Nephron (organoid): ENCODE measurements around the gene SMAD6.

Experiments used
- H3K27ac Mint-ChIP-seq, 3 experiments: 2 replicates each; pipeline ENCODE4 v1.8.0; 2020; ENCODE audit warnings: mixed read lengths in 3 of 3, mild to moderate bottlenecking in 2 of 3, moderate library complexity in 1 of 3
- H3K27me3 Mint-ChIP-seq: 2 replicates; pipeline ENCODE4 v1.8.0; 2021; ENCODE audit warnings: low read depth, mild to moderate bottlenecking, moderate library complexity, mixed read lengths
- H3K36me3 Mint-ChIP-seq: 2 replicates; pipeline ENCODE4 v1.8.0; 2020; ENCODE audit warnings: low read depth, mixed read lengths
- H3K4me1 Mint-ChIP-seq: 2 replicates; pipeline ENCODE4 v1.8.0; 2020; ENCODE audit warnings: mixed read lengths
- H3K4me3 Mint-ChIP-seq, 3 experiments: 2 replicates each; pipeline ENCODE4 v1.8.0; 2020; ENCODE audit warnings: mild to moderate bottlenecking in 3 of 3, mixed read lengths in 3 of 3, moderate library complexity in 2 of 3
- H3K9me3 Mint-ChIP-seq: 2 replicates; pipeline ENCODE4 v1.8.0; 2020; ENCODE audit warnings: mixed read lengths
- TF ChIP-seq, protein P1 (sequence below), 3 experiments: fragments of 200-600 bp; sonication (generic); IDR thresholded peaks; one replicate each; pipeline ENCODE4 v1.5.0; 2021; ENCODE audit warnings: antibody characterized with exemption in 3 of 3; ENCODE audit not compliant: unreplicated experiment in 3 of 3

Gene SMAD6

DNA sequence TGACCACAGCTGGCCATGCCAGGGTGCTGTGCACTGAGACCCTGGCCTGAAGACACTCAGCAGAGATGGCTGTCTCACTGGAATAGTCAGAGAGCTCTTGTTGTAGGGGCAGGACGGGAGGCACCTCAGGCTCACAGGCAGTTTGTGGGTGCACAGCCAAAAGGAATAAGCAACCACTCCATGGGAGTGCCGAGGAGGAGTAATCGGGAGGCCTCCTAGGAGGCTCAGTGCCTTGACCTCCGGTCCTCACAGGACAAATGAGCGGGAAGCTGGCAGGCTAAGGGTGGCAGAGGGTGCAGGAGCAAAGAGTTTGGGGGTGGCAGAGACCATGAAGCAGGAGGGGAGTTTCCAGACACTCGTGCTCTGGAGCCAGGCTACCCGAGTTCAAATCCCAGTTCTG lies 81.7 kb downstream of the SMAD6 start:
- H3K27ac Mint-ChIP-seq, result peak overlapping the region; percentile 76 to 98 (median 96)
- H3K9me3 Mint-ChIP-seq, result no peaks in the 10 kb centered on the region
- H3K27me3 Mint-ChIP-seq, result no peaks in the 10 kb centered on the region
- no peak overlapping the region for H3K4me3 Mint-ChIP-seq
- TF ChIP-seq, protein P1, sequence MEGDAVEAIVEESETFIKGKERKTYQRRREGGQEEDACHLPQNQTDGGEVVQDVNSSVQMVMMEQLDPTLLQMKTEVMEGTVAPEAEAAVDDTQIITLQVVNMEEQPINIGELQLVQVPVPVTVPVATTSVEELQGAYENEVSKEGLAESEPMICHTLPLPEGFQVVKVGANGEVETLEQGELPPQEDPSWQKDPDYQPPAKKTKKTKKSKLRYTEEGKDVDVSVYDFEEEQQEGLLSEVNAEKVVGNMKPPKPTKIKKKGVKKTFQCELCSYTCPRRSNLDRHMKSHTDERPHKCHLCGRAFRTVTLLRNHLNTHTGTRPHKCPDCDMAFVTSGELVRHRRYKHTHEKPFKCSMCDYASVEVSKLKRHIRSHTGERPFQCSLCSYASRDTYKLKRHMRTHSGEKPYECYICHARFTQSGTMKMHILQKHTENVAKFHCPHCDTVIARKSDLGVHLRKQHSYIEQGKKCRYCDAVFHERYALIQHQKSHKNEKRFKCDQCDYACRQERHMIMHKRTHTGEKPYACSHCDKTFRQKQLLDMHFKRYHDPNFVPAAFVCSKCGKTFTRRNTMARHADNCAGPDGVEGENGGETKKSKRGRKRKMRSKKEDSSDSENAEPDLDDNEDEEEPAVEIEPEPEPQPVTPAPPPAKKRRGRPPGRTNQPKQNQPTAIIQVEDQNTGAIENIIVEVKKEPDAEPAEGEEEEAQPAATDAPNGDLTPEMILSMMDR (IDR thresholded peaks at IDR 0.05; ENCODE audit: unreplicated experiment in 3 of 3), result no peak
- H3K36me3 Mint-ChIP-seq, result peaks cover 19% of the 10 kb centered on the region
- H3K4me1 Mint-ChIP-seq, result peaks cover 53% of the 10 kb centered on the region

DNA sequence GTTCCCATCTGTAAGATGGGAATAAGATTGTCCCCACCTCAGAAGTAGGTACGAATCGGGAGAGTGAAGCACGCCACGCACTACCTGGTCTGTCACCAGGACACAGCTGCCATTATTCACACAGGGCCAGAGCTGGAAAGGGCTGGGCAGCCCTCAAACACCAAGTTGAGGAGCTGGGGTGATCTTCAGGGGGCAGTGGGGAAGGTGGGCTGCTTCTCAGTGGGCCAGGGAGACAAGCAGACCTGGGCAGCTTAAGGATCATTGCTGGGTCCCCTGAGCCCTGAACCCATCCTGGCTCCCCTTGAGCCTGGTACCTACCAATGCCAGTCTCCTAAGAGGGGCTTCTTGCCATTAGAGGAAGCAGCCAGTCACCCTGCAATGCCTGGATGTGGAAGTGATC lies 82.1 kb downstream of the SMAD6 start:
- H3K4me1 Mint-ChIP-seq, result peaks cover 57% of the 10 kb centered on the region
- peaks cover 19% of the 10 kb centered on the region for H3K36me3 Mint-ChIP-seq
- H3K9me3 Mint-ChIP-seq, result no peaks in the 10 kb centered on the region
- no peaks in the 10 kb centered on the region for H3K27me3 Mint-ChIP-seq
- H3K4me3 Mint-ChIP-seq, result no peak overlapping the region
- TF ChIP-seq, protein P1 (IDR thresholded peaks at IDR 0.05; ENCODE audit: unreplicated experiment in 3 of 3), result no peak
- H3K27ac Mint-ChIP-seq, result peak overlapping the region in 2 of 3 experiments; percentile 96 to 98

DNA sequence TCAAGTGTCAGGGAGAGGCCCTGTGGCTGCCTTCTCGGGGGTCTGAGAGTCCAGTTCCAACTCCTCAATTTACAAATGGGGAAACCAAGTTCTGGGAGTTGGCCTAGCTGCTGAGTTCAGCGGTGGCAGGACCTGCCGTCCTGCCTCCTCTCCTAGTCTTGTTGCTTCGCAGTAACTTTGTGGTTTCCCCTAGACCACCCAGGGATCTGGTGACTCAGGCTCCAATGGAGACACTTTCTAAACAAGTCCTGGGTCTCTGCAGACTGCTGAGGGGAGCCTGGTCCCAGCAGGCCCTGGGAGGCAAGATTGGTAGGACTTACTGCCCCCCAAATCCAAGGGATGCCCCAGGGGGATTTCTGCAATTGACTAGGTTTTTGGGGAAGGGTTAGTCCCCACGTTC lies 83.6 kb downstream of the SMAD6 start:
- Mint-ChIP-seq H3K9me3 (no peaks in the 10 kb centered on the region), H3K36me3 (peaks cover 19% of the 10 kb centered on the region), H3K27me3 (no peaks in the 10 kb centered on the region), H3K4me1 (peaks cover 44% of the 10 kb centered on the region), H3K27ac (peak overlapping the region; percentile 15 to 54 (median 54)), H3K4me3 (no peak overlapping the region)
- TF ChIP-seq, protein P1 (IDR thresholded peaks at IDR 0.05; ENCODE audit: unreplicated experiment in 3 of 3), result no peak

DNA sequence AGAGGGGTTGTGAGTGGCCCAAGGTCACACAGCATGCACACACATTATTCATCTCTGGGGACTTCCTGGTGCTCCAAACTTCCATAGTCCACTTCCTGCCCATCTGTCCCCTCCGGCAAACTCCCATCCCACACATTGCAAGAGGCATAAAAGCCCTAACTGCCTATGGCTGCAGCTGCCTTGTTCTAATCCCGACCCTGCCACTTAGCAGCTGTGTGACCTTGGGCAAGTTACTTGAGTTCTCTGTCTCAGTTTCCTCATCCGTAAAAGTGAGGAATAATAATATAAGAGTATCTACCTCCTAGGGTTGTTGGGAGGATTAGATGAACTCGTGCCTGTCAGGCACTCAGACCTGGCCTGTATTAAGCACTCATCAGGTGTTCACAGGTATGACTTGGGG lies 84.2 kb downstream of the SMAD6 start:
- Mint-ChIP-seq H3K4me1 (peaks cover 41% of the 10 kb centered on the region), H3K9me3 (no peaks in the 10 kb centered on the region), H3K4me3 (no peak overlapping the region), H3K27ac (peak overlapping the region; percentile 7 to 54 (median 15)), H3K36me3 (peaks cover 19% of the 10 kb centered on the region), H3K27me3 (no peaks in the 10 kb centered on the region)
- TF ChIP-seq, protein P1 (IDR thresholded peaks at IDR 0.05; ENCODE audit: unreplicated experiment in 3 of 3), result no peak

DNA sequence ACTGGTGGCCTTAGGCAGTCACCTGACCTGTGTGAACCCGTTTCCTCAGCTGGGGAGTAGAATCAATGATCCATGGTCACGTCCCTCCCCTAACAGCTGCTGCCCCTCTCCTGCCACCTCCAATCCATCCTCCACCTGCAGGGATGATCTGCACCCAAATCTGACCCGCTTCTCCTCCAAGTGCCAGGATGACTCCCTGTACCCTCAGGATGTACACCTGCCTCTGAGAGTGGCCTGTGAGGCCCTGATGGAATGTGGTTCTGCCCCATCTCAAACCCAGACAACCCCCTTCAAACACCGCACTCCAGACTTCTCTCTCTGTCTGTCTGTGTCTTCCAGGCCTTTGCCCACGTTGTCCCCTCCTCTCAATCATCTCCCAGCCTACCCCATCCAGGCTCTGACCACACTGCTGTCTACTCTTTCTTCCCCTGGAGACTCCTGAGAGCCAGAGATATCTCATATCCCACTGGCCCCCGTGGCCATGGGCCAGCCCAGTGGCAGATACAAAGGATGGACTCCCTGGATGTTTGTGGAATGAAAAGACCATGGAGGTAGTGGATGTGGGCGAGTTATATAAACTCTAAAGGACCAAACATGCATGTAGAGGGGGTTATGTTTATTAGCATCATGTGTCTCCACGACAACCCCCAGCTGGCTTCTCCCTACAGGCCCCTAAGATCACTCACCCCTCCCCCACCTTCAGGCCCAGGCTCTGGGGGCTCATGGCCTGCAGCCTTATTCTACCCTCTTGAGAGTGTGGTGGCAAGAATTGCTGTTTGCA lies 84.9 kb downstream of the SMAD6 start:
- no peak overlapping the region for H3K4me3 Mint-ChIP-seq
- peak overlapping the region; percentile 4 to 54 (median 23) for H3K27ac Mint-ChIP-seq
- H3K4me1 Mint-ChIP-seq, result peaks cover 40% of the 10 kb centered on the region
- no peaks in the 10 kb centered on the region for H3K9me3 Mint-ChIP-seq
- H3K36me3 Mint-ChIP-seq, result peaks cover 19% of the 10 kb centered on the region
- H3K27me3 Mint-ChIP-seq, result no peaks in the 10 kb centered on the region
- TF ChIP-seq, protein P1 (IDR thresholded peaks at IDR 0.05; ENCODE audit: unreplicated experiment in 3 of 3), result no peak

DNA sequence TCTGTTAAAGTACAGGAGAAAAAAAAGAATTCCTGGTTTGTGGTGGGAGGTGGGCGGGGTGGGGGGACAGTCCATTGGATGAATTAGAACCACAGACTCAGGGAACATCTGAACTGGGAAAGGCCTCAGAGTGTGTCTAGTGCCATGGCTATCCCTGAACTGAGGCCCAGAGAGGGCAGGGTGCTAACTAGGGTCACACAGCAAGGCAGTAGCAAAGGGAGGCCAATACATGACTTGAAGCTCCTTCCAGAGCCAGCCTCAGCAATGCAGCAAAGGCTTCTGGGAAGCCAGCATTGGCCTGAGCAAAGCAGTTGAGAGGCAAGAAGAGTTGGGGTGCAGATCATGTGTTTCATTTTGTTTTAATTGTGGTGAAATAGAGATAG lies 85.4 kb downstream of the SMAD6 start:
- H3K27ac Mint-ChIP-seq, result peak overlapping the region in 1 of 3 experiments; percentile 54
- peaks cover 14% of the 10 kb centered on the region for H3K36me3 Mint-ChIP-seq
- H3K27me3 Mint-ChIP-seq, result peaks cover 3% of the 10 kb centered on the region
- H3K4me3 Mint-ChIP-seq, result no peak overlapping the region
- TF ChIP-seq, protein P1 (IDR thresholded peaks at IDR 0.05; ENCODE audit: unreplicated experiment in 3 of 3), result no peak
- peaks cover 34% of the 10 kb centered on the region for H3K4me1 Mint-ChIP-seq
- no peaks in the 10 kb centered on the region for H3K9me3 Mint-ChIP-seq
